Measurements from ENCODE around the gene DQX1.

GRCh38 chr2:74499267-74499939 is 26.6 kb downstream of the DQX1 start, which contains the start of gene LBX2:
- TF ChIP-seq CTCF (IDR thresholded peaks at IDR 0.05), result no peak
- no peak for TF ChIP-seq POLR2AphosphoS5 (IDR thresholded peaks at IDR 0.05; ENCODE audit: insufficient read depth in 1 of 2, low read depth in 1 of 2)
- no peak for TF ChIP-seq POLR2A (IDR thresholded peaks at IDR 0.05)
